Renal cortex interstitium (tissue), 11 donors: ENCODE results near the gene DMBT1. TPM values are rescaled to one million over a fixed set of nuclear protein-coding genes. Genes with fewer than 3 reads are reported as not detected.

Experiments
- DNase-seq, 11 donors: peaks; one replicate each; pipeline ENCODE4 v3.0.0-alpha.2; 2013; ENCODE audit warnings: low read depth in 9 of 11, low spot score in 4 of 11; ENCODE audit errors: extremely low read depth in 1 of 11
- polyA plus RNA-seq, 3 donors: library from polyadenylated mRNA; unstranded; fragments of 120-200 nt; gene quantifications; one replicate each; pipeline ENCODE4 v1.2.1, GENCODE V29; 2013; ENCODE audit not compliant: insufficient read length in 3 of 3

DMBT1 gene
- polyA plus RNA-seq, 3 donors: 0.12 to 0.36 (median 0.16) TPM

GRCh38 chr10:122637376-122637775 lies 76.8 kb downstream of the DMBT1 start:
- peak in 8 of 11 donors; percentile 17 to 48 (median 36) for DNase-seq

DNA sequence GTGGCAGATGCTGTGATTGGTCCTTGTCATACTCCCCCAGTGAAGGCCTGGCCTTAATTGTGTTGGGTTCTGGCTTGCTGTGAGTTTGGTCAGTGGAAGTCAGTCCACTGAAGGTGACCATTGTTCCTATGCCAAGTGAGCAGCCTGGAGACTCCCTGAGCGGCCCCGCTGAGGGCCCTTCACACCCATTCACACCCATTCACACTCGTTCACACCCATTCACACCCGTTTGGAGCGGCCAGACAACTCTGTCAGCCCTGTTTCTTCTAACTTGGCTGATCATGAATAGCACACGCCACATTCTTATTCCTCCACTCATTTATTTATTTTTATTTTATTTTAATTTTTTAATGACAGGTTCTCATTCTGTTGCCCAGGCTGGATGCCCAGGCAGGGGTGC lies 77.6 kb downstream of the DMBT1 start:
- no peak for DNase-seq

DNA sequence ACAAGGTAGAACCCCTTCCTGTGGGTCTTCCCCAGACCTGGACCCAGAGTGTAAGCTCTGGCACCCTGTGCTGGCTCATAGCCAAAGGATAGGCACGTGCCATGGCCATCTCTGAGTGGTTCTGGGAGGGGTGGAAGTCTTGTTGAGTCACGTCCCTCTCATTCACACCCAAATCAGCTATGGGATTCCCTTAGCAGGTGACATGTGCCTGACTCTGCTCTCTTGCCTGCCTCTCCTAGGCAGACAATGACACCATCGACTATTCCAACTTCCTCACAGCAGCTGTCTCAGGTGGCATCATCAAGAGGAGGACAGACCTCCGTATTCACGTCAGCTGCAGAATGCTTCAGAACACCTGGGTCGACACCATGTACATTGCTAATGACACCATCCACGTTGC lies 79.2 kb downstream of the DMBT1 start:
- DNase-seq: no peak

- DNase-seq: no peak
Measured at GRCh38 chr10:122640921-122641320, 80.4 kb downstream of the DMBT1 start.

DNA sequence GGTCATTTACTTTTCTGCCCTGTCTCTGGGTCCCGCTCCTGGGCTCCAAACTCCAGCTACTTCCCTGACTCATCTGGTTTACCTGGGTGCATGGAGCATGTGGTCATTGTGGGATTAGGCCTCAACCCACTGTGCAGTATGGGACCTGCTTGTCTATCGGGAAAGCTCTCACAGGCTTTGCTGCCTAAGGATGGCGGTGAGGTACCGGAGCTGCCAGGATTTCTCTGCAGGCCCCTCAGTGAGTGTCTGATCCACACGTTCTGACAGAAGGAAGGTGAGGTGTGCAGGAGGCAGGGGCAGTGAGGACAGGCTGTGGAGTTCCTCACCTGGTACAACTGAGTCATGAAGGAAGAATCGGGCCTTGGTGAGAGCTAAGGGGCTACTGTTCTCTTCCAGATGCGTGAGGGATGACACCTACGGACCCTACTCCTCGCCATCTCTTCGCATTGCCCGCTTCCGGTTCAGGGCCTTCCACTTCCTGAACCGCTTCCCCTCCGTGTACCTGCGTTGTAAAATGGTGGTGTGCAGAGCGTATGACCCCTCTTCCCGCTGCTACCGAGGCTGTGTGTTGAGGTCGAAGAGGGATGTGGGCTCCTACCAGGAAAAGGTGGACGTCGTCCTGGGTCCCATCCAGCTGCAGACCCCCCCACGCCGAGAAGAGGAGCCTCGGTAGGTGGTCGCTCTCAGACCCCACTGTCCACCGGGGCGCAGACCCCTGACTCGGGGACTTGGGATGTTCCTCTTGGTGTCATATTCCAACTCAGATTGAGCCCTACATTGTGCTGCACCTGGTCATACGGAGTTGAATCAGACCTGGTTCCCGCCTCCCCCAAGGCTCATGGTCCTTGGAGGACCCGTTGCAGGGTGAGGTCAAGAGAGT lies 82.4 kb downstream of the DMBT1 start:
- DNase-seq: no peak

- DNase-seq: no peak
Measured at GRCh38 chr10:122643931-122644534, 83.5 kb downstream of the DMBT1 start.

DNA sequence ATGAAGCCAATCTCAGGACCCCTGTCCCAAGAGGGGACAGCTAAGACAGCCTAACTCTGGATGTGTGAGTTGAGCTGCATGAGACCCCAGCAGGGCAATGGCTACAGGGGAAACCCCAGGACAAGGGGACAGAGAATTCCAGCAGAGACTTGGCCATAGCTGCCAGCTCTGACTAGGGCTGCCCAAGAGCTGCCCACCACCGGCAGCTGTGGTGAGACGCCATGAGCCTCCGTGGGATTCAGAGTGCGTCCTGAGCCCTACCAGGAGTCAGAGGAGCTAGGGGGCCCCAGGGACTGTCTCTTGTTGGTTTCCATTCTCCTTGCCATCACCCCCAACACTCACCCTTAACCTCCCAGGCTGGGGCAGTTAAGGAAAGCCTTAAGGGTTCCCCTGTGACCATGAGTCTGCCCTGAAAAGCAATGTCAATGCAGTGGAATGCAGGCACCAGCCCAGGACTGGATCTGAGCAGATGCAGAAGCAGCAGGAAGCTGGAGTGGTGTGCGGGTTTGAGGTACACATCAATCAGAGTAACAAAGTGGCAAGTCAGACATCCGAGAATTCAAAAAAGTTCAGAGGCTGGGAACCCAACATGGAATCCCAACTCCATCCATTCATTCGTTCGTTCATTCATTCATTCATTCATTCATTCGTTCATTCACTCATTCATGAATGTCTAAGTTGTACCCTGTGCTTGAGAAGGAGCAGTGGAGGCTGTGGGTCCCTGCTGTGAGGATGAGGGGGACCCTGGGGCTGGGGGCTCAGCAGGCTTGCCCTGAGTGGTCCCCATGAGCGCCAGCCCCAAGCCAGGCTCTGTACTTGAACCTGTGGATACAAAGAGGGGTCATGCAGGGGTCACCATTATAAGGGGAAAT lies 86.2 kb downstream of the DMBT1 start:
- DNase-seq: no peak

GRCh38 chr10:122647383-122647968 lies 86.9 kb downstream of the DMBT1 start:
- DNase-seq: no peak

- peak in 10 of 11 donors; percentile 15 to 67 (median 42) for DNase-seq
Measured at GRCh38 chr10:122648599-122649428, 88.3 kb downstream of the DMBT1 start.

DNA sequence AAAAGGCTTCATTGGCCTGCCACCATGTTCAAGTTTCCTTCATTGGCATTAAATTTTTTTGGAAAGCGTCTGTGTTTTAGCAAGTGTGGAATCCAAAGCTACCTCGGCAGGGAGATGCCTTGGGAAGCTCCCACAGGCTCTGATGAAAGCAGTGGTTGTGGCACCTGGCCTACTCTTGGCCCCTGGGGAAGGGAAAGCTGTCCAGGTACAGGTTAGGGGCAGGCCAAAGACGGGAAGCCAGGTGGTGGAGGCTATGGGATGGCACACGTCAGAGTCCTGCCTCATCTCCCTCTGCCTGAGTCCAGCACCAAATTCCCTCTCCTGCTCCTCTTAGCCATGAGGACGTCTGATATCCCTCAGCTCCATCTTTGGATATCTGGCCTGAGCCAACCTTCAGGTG lies 89.3 kb downstream of the DMBT1 start:
- DNase-seq: no peak

GRCh38 chr10:122650331-122650730 lies 89.8 kb downstream of the DMBT1 start:
- no peak for DNase-seq

DNA sequence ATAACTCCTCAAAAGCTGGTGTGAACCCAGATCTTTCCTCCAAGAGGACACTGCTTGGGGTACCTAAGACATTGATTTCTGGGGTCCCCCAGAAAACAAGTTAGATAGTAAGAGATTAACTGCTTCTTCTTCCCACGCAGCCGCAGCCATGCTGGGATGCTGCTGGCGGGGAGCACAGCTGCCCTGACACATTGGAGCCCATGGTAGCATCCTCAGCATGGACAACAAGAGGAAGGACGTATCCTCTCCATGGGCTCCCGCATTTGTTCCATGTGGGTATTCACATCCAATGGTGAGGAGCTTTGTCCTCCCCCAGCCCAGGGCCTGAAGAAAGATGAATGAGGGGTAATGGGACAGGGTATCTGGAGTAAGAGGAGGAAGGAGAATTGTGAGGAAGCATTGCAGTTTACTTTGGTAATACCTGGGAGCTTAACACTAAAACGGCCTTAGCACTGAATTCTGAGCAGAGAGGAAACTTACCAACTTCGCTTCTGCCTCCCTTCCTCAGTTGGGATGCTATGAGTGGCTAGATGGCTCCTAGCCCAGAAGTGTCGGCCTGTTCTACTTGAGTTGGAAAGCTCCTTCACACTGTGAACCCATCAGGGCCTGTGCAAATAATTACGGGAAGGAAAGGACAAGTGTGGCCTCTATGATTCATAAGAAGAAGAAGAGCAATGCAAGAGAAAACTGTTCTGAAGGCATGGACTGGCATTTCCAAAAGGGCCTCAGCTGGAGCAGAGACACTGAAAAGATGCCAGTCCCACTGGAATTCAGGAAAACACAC lies 95.2 kb downstream of the DMBT1 start:
- DNase-seq: no peak

DNA sequence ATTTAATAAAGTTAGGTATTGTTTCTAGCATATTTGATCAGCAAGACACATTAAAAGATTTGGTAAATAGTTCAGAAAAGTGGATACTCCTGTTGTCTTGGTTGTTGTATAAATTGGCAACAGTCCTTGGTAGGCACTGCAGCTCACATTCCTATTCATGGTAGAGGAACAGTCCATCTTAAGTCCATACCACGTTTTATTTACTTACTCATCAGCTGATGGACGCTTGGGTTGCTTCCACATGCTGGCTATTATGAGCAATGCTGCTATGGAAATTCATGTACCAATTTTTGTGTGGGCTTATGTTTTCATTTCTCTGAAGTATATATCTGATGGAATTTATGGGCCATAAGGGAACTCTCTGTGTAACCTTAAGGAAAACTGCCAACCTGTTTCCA lies 95.8 kb downstream of the DMBT1 start:
- DNase-seq: no peak

- DNase-seq: no peak
Measured at GRCh38 chr10:122656741-122657140, 96.2 kb downstream of the DMBT1 start.

GRCh38 chr10:122657255-122657654 lies 96.7 kb downstream of the DMBT1 start:
- no peak for DNase-seq

GRCh38 chr10:122657729-122658128 lies 97.2 kb downstream of the DMBT1 start:
- no peak for DNase-seq

- no peak for DNase-seq
Measured at GRCh38 chr10:122658356-122659049, 97.9 kb downstream of the DMBT1 start.
